ENCODE results near the gene CROCC2.

The CROCC2 gene

GRCh38 chr2:241029599-241030332, 123.6 kb downstream of the CROCC2 start:
- DNase-seq: no peak

- DNase-seq: no peak
Observed at GRCh38 chr2:241030333-241030680, 124.2 kb downstream of the CROCC2 start.

GRCh38 chr2:241030883-241031282, 124.7 kb downstream of the CROCC2 start:
- DNase-seq: no peak

GRCh38 chr2:241031436-241032165, 125.5 kb downstream of the CROCC2 start:
- DNase-seq: no peak

- DNase-seq: no peak
Observed at GRCh38 chr2:241033336-241033987, 127.3 kb downstream of the CROCC2 start.

GRCh38 chr2:241033994-241034393, 127.9 kb downstream of the CROCC2 start:
- DNase-seq: no peak

- no peak for DNase-seq
Observed at GRCh38 chr2:241034490-241035141, 128.5 kb downstream of the CROCC2 start.

- no peak for DNase-seq
Observed at GRCh38 chr2:241035142-241035817, 129.1 kb downstream of the CROCC2 start.

GRCh38 chr2:241035818-241036396, 129.8 kb downstream of the CROCC2 start:
- DNase-seq: no peak

- DNase-seq: no peak
Observed at GRCh38 chr2:241036397-241036963, 130.3 kb downstream of the CROCC2 start.

GRCh38 chr2:241036964-241037421, 130.9 kb downstream of the CROCC2 start:
- DNase-seq: no peak

- no peak for DNase-seq
Observed at GRCh38 chr2:241037498-241037897, 131.4 kb downstream of the CROCC2 start.

GRCh38 chr2:241038374-241039180, 132.4 kb downstream of the CROCC2 start:
- DNase-seq: no peak

GRCh38 chr2:241039416-241039815, 133.3 kb downstream of the CROCC2 start:
- no peak for DNase-seq

GRCh38 chr2:241040081-241040803, 134.1 kb downstream of the CROCC2 start:
- no peak for DNase-seq

GRCh38 chr2:241041589-241042158, 135.5 kb downstream of the CROCC2 start:
- no peak for DNase-seq
